ENCODE data around the gene SGTB.
"Not testable (repeated sequence)": the region's sequence is repeated elsewhere in the genome, so short reads cannot be mapped to it uniquely, and the experiment has no call there.

- not testable (repeated sequence) for TF ChIP-seq CTCF (IDR thresholded peaks at IDR 0.05; ENCODE audit: low read depth, low read length); EZH2phosphoT487 (IDR thresholded peaks at IDR 0.05; ENCODE audit: low read depth)
Measured at GRCh38 chr5:65676056-65676455, 45.9 kb downstream of the SGTB start.
